ENCODE data around the gene CCND3.
"Not testable (repeated sequence)": the region's sequence is repeated elsewhere in the genome, so short reads cannot be mapped to it uniquely, and the experiment has no call there.

CCND3 gene

GRCh38 chr6:41954668-41955067 lies 13.1 kb upstream of the CCND3 start:
- FAIRE-seq (no peak), DNase-seq (ENCODE audit: insufficient read length, low spot score) (no peak)
- TF ChIP-seq TAF1 (IDR thresholded peaks at IDR 0.05; ENCODE audit: low read depth, low read length), result no peak
- no peak for TF ChIP-seq POLR2AphosphoS5 (IDR thresholded peaks at IDR 0.05; ENCODE audit: low read depth, low read length)
- no peak for TF ChIP-seq POU2F2 (IDR thresholded peaks at IDR 0.05; ENCODE audit: low read depth, low read length)
- TF ChIP-seq PAX5 (IDR thresholded peaks at IDR 0.05; ENCODE audit: insufficient read depth, low read length, severe bottlenecking), result no peak
- TF ChIP-seq POLR2A (IDR thresholded peaks at IDR 0.05; ENCODE audit: low read depth, low read length), result no peak
- no peak for TF ChIP-seq SPI1 (IDR thresholded peaks at IDR 0.05; ENCODE audit: low read depth, low read length)

GRCh38 chr6:41947581-41948220 lies 6.1 kb upstream of the CCND3 start:
- FAIRE-seq, result no peak
- TF ChIP-seq POLR2A (IDR thresholded peaks at IDR 0.05; ENCODE audit: low read depth, low read length) (no peak), SPI1 (IDR thresholded peaks at IDR 0.05; ENCODE audit: low read depth, low read length) (no peak), PAX5 (IDR thresholded peaks at IDR 0.05; ENCODE audit: insufficient read depth, low read length, severe bottlenecking) (no peak), POU2F2 (IDR thresholded peaks at IDR 0.05; ENCODE audit: low read depth, low read length) (no peak), TAF1 (IDR thresholded peaks at IDR 0.05; ENCODE audit: low read depth, low read length) (no peak), POLR2AphosphoS5 (IDR thresholded peaks at IDR 0.05; ENCODE audit: low read depth, low read length) (no peak)
- no peak for DNase-seq (ENCODE audit: insufficient read length, low spot score)

GRCh38 chr6:41943456-41943855 lies 1.8 kb upstream of the CCND3 start:
- DNase-seq (ENCODE audit: insufficient read length, low spot score) (no peak), FAIRE-seq (no peak)
- TF ChIP-seq SPI1 (IDR thresholded peaks at IDR 0.05; ENCODE audit: low read depth, low read length), result no peak
- TF ChIP-seq POU2F2 (IDR thresholded peaks at IDR 0.05; ENCODE audit: low read depth, low read length), result no peak
- TF ChIP-seq PAX5 (IDR thresholded peaks at IDR 0.05; ENCODE audit: insufficient read depth, low read length, severe bottlenecking), result no peak
- no peak for TF ChIP-seq POLR2AphosphoS5 (IDR thresholded peaks at IDR 0.05; ENCODE audit: low read depth, low read length)
- no peak for TF ChIP-seq POLR2A (IDR thresholded peaks at IDR 0.05; ENCODE audit: low read depth, low read length)
- no peak for TF ChIP-seq TAF1 (IDR thresholded peaks at IDR 0.05; ENCODE audit: low read depth, low read length)

- FAIRE-seq; DNase-seq (ENCODE audit: insufficient read length, low spot score): not testable (repeated sequence)
Observed at GRCh38 chr6:41942882-41943281, 1.3 kb upstream of the CCND3 start.

DNA sequence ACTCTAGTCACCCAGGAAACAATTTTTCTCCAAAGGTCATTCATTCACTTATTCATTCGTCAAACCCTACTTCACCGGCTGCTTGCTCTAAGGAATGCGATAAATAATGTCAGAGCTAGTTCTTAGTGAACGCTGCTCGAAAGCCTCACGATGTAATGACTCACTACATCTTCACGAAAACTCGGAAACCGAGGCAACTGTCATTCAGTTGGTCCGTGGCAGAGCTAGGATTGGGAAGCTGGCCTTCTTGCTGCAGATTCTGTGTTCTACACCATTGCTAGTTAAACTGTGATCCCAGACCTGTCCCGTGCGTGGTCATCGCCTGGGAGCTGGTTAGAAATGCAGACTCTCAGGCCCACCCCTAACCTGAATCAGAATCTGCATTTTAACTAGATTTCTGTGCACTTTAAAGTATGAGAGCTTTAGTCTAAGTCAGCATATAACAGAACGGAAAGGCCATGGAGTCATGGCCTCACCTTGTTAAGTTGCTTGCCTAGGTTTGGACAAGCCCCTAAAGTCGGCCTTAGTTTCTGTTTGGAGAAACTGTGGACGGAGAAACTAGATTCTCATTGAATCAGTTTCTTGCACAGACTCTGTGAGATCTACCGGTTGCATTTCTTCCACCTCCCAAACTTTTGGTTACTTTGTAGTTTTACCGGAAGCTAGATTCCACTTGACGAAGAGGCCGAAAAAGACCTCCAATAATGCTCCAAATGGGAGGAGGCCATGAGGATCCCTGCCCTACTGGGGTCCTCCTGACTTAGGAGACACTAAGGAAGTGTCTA lies 651 bp upstream of the CCND3 start:
- FAIRE-seq (no peak), DNase-seq (ENCODE audit: insufficient read length, low spot score) (no peak)
- TF ChIP-seq SPI1 (IDR thresholded peaks at IDR 0.05; ENCODE audit: low read depth, low read length) (no peak), POU2F2 (IDR thresholded peaks at IDR 0.05; ENCODE audit: low read depth, low read length) (no peak; the same call in 1 of the 2 replicates), POLR2AphosphoS5 (IDR thresholded peaks at IDR 0.05; ENCODE audit: low read depth, low read length) (no peak)

- TF ChIP-seq SPI1 (IDR thresholded peaks at IDR 0.05; ENCODE audit: low read depth, low read length) (peak; percentile 59), TAF1 (IDR thresholded peaks at IDR 0.05; ENCODE audit: low read depth, low read length) (no peak), POU2F2 (IDR thresholded peaks at IDR 0.05; ENCODE audit: low read depth, low read length) (peak; percentile 33; the same call in 1 of the 2 replicates), POLR2A (IDR thresholded peaks at IDR 0.05; ENCODE audit: low read depth, low read length) (no peak)
- FAIRE-seq (no peak), DNase-seq (ENCODE audit: insufficient read length, low spot score) (no peak)
Observed at GRCh38 chr6:41940759-41941279, 789 bp downstream of the CCND3 start.

DNA sequence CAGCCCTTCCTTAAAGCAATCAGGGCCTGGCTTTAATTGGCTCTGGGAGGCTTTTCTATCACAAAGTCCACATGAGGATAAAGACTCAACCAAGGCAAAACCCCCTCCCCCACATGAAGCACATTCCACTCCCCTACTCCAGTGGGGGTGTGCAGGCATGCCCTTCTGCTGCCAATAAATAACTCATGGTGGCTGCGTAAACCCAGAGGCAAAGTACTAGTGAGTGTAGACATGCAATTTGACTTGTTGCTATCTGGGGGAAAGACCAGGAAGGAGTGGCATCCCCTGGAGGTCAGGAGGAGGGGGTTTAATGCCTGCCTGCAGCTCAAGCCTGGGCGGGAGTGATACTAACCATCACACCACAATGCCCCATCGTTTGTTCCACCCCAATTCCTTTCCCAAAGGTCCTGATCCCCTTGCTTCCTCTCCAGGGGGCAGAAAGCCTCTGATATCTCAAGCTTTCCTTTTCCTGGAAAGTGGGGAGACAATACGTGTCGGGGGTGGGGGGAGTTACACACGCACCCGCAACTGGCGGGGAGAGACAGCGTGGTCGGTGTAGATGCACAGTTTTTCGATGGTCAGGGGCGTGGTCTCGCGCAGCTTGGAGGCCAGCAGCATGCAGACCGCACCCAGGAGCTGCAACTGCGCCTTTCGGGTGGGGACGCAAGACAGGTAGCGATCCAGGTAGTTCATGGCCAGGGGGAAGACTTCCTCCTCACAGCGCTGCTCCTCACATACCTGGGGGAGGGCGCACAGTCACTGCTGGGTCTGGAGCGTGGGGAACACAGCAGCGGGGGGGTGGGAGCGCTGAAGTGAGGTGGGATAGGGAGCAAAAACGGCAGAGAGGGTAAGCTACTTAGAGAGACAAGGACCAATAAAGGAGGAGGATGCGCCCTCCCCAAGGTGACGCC lies 1.5 kb downstream of the CCND3 start:
- DNase-seq (ENCODE audit: insufficient read length, low spot score) (no peak), FAIRE-seq (peak; percentile 83)

GRCh38 chr6:41939176-41939847 lies 2.3 kb downstream of the CCND3 start:
- no peak for DNase-seq (ENCODE audit: insufficient read length, low spot score)
- TF ChIP-seq POLR2AphosphoS5 (IDR thresholded peaks at IDR 0.05; ENCODE audit: low read depth, low read length) (no peak), POLR2A (IDR thresholded peaks at IDR 0.05; ENCODE audit: low read depth, low read length) (no peak), POU2F2 (IDR thresholded peaks at IDR 0.05; ENCODE audit: low read depth, low read length) (no peak), TAF1 (IDR thresholded peaks at IDR 0.05; ENCODE audit: low read depth, low read length) (no peak), PAX5 (IDR thresholded peaks at IDR 0.05; ENCODE audit: insufficient read depth, low read length, severe bottlenecking) (no peak), SPI1 (IDR thresholded peaks at IDR 0.05; ENCODE audit: low read depth, low read length) (no peak)
- FAIRE-seq, result no peak

More for the DNA sequence above, 1.5 kb downstream of the CCND3 start:
- no peak for TF ChIP-seq POLR2A (IDR thresholded peaks at IDR 0.05; ENCODE audit: low read depth, low read length)
- TF ChIP-seq TAF1 (IDR thresholded peaks at IDR 0.05; ENCODE audit: low read depth, low read length), result no peak
- no peak for TF ChIP-seq POU2F2 (IDR thresholded peaks at IDR 0.05; ENCODE audit: low read depth, low read length)
- no peak for TF ChIP-seq SPI1 (IDR thresholded peaks at IDR 0.05; ENCODE audit: low read depth, low read length)
- no peak for TF ChIP-seq POLR2AphosphoS5 (IDR thresholded peaks at IDR 0.05; ENCODE audit: low read depth, low read length)
- no peak for TF ChIP-seq PAX5 (IDR thresholded peaks at IDR 0.05; ENCODE audit: insufficient read depth, low read length, severe bottlenecking)

All from GM12891 (cell line).